ENCODE measurements around the gene GALC.
A peak's percentile ranks its signal among the peaks of the same experiment; 100 is the strongest.

Gene GALC

DNA sequence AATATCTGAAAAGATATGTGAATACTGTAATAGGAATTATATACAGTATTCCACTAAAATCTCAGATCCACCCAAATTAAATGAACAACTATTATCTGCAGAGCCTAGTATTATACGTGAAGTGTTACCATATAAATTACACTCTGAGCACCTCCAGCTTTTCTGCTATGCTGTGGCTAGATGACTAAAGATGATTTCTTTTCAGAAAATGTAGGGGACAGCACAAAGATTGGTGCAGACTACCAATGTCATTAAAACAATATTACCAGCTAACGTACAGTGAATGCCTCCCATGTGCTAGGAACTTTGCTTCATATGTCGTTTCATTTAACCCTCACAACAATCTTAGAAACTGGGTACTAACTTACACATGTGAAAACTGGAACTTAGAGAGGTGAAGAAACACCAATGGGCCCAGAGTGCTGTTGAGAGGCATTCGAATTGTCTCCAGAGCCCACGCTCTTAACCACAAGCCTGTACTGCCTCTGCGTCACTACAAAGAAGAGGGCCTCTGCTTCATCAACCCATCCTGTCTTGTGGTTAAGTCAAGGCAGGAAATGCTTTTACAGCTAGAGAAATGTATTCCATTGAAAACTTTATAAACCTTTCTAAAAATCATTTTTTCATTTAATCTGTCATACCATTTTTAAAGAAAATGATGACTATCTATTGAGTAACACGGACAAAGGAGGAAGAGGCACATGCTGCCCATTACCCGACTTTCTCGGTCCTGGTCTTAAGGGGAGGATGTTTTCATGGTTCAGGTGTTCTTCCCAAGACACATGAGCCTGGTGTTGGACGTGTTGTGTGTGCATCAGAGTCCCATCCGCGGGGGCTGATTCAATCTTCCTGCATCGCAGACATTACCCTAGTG is 13.2 kb upstream of the GALC start:
- peak in 1 of 2 donors; percentile 51 for DNase-seq (ENCODE audit: low read depth in 2 of 2)

DNA sequence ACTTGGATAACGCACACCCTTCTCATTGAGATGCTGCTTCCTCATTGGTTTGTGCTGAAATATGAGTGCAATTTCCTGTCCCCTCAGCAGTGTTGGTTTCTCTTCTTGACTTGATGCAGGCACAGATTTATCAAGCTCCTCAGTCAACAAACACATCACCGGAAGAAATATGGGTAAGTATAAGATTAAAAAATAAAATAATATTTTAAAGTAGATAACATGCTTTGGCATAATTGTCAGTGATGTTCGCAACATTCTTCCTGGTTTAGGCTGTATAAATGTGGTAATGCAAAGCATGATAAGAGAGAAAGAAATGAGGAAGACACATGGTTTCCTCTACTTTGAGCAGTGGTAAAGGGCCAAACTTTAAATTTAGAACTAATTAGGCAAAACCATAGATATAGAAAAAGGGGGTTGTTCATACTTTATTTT is 12.1 kb upstream of the GALC start, which contains the start of gene GPR65:
GPR65 (plus strand) TSS at position 86 of the 432 bp plus-strand sequence. CDS start 5,713 bp downstream, outside the sequence.
- peak in 1 of 2 donors; percentile 18 for DNase-seq (ENCODE audit: low read depth in 2 of 2)

DNA sequence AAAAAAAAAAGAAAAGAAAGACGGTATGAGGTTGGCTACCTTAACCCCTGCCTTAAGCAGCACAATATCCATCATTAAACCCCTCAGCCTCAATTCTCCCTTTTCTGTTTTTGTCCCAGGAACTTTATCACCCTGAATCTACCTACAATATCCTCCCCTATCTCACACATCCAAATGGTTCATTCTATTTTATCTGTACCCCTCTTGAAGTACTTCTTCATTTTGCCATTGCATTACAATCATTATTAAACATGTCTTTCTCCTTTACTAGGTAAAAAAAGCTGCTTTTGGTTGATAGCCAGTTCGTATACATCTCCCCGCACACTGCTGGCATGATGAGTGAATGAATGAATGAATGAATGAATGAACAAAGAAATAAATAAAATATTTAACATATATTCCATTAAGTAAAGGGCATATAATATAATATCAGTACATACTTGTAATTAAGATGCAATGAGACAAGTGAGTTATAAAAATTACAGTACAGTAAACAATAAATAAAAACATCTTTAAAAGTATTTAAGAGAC is 11.6 kb upstream of the GALC start:
- no peak for DNase-seq (ENCODE audit: low read depth in 2 of 2)

DNA sequence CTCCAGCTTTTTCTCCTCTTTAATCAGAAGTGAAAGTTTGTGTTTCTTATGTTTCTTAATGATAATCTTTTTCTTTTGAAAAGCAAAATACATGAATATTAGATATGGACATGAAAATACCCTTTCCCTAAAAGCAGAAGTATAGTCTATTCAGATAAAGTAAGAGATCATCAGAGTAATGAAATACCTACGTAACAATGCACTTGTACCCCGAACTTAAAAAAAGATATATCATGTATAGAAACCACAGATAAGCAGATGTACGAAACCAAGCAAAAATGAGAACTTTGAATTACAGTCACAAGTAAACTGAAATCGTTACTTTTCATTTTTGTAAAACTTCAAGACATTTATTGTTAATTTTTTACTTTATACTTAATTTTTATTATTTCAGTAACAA is 10.4 kb upstream of the GALC start:
- no peak for DNase-seq (ENCODE audit: low read depth in 2 of 2)

DNA sequence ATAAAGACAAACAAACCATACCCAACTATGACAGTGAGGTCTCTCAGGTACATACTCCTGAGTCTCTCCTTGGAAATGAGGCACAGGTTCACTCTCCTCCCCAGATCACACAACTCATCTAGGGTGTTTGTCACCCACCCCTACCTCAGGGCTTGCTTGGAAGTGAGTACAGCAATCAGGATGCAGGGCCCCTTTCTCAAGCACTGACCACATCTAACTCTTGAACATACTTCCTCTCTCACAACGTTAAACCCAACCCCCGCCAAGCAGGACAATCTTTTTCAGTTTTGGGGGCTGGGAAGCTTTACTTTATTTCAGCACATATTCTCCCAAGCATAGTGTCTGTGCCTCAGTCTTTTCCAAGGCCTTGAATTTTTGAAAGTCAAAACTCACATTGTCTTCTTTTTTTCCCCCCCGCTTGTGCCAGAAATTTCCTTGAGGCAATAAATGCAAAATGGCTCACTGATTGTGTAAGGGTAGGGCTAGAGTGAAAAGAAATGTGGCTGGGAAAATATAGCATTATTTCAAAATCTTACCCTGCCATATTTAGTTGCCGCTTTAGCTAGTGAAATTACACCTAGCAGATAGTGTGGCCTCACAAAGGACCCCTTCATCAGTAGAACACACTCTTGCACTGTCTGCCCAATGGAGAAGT is 9.6 kb upstream of the GALC start:
- DNase-seq (ENCODE audit: low read depth in 2 of 2): no peak

DNA sequence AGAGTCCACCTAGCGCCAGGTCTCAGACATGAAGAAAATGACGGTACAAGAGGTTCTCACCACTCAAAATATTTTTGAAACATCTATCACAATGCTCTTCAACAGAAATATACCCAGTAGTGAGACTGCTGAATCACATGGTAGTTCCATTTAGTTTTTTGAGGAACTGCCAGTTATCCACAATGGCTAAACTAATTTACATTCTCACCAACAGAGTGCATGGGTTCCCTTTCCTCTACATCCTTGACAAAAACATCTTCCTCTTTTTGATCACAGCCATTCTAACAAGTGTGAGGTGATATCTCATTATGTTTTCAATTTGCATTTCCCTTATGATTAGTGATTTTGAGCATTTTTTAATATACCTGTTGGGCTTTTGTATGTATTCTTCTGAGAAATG is 6.3 kb upstream of the GALC start:
- DNase-seq (ENCODE audit: low read depth in 2 of 2): no peak

DNA sequence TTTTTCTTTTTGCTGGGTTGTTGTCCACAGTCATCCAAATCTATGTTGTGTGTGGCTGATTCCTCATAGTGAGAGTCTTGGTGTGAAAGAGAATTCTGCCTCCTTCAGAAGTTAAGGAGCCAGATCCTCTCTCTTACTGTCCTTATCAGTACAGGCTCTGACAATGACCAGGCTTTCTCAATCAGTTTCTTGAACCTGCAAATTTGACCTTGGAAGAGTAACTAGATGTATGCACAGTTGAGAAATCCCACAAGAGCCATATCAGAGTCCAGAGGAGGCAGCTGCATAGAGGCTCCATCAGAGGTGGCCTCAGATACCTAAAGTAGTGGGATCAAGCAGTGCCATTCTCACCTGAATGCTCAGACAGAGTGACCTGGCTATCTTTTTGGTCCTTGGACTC is 5.5 kb upstream of the GALC start:
- no peak for DNase-seq (ENCODE audit: low read depth in 2 of 2)

DNA sequence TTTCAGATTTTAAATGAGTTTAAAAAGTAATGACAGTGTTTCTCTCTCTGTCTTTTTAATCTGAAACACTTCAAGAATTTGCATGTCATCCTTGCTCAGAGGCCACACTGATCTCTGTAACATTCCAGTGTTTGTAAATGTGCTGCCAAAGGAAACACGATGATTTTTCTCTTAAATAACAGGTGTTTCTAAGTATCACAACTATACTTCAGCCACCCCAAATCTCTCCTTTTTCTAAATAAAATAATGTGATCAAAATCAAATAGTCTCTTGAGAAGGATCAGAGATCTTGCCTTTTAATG is 3.3 kb upstream of the GALC start:
- DNase-seq (ENCODE audit: low read depth in 2 of 2): no peak

DNA sequence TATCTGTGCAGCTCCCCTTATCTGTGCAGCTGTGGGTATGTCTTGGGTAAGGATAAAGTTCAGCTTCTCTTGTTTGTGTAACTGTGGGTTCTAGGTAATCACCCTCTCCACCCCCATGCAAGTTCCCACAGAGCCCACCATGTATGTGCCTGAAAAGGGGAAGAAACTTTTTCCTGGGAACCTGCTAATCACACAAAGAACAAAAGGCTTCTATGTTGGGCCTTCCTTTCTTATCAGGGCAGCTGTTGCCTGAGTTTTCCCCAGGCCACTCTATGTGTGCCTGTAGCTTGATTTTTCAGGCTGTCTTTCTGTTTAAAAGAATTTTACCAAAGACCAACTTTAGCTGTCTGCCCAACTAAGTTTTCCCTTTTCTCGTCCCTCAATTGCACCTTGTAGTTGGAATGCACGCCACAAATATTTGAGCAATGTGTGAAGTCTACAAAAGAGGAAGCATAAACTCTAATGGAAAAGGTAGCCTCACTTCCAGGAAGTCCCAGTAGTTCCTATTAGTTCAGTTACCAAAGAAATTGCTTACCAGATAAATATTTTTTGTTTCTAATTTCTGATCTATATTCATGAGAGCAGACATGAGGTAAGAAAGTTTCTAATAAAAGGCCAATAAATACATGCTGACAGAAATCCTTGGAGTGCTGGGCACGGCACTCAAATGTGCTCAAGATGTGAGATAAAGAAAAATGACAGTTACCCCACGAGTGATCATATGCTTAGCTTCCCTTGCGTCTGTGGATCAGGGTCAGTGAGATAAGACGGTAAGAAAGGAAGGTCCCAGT is 2.7 kb upstream of the GALC start:
- DNase-seq (ENCODE audit: low read depth in 2 of 2): no peak

DNA sequence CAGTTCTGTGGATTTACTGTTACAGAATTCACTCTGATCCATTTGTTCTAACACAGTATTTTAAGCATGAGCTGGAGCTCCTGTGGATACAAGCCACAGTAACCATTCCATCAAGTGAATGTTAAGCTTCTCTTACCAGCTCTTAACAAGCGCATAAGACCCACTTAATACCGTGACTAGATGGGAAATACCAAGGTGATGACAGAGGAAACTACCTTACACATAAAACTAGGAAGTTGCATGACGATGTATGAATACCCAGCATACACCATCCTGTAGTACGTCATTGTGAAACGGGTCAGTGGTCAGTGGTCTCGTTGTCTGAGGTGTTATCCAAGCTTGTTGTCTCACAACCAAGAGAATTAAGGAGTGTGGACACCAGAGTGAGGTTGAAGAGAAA is 2.0 kb upstream of the GALC start:
- DNase-seq (ENCODE audit: low read depth in 2 of 2): no peak

DNA sequence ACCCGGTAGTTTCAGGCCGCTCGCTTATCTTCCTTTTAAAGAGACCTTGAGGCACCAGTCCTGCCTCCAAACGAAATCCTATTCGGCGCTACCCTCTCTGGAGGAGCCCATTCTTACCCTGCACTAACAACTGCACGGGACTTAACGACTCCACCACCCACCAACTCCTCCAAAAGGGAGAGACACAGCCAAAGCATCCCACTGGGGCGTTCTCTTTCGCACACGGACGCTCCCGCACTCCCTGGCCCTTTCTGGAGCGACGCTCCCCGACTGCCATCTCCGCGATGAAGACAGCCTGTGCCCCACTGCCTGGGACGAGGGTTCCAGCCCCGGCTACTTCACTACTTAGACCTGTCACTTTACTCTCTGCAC is 650 bp downstream of the GALC start:
- DNase-seq (ENCODE audit: low read depth in 2 of 2): no peak

DNA sequence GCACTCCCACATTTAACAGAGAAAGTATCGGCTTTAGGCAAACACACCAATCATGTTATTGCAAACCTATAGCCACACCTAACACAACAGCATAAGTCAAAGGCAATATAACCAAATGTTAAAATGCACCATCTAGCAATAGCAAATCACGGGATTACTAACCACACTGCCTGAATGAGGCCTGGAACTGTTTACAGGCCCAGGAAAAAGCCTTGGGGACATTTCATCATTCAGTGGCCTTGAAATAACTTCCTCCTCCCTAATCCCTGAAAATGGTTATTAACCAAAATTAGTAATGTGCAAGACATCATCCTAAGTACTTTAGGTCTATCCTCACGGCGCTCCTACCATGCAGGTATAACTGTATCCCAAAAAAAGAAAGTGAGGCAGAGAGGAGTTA is 2.3 kb downstream of the GALC start:
- DNase-seq (ENCODE audit: low read depth in 2 of 2): no peak

DNA sequence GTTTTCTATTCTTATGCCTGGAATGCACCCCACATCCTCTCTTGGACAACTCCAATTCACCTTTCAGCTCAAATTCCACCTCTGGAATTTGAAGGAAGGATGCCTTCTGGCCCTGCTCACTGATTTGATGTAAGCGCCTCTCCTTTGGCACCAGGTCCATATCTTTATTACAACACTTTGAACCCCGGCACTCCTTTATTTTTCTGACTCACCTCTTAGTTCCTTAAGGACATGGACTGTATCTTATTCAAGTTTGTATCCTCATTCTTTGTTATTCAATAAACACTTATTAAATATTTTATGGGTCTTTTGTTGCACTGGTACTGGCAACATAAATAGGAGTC is 3.1 kb downstream of the GALC start:
- no peak for DNase-seq (ENCODE audit: low read depth in 2 of 2)

DNA sequence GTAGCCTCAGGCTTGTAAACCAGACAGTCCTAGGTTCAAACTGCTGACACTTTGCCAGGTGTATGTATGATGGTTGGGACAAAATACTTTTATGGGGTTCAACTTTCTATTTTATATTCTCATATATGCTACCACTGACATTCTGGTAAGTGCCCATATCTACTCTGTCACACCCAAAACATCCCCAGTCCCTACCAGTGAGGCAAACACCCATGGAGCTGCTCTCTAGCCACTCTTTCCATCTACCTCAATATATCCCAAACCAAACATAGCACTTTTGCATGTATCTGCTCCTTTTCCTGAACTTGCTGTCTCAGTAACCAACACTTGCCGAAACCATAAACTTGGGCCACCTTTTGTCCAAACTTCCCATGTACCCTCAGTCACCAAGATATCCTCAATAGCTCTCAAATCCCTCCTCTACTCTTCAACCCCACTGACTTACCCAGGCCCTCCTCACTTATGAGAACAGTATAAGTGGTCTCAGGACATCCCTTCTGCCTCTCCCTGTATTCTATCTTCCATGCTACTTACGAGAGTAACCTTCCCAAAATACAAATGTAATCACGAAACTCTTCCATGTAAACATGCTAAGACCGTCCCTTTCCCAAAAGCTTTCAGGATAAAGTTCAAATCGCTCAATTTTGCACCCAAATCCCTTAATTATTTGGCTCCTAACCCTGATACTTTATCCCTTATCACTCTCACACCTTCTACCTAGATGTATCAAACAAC is 3.6 kb downstream of the GALC start:
- DNase-seq (ENCODE audit: low read depth in 2 of 2): no peak

DNA sequence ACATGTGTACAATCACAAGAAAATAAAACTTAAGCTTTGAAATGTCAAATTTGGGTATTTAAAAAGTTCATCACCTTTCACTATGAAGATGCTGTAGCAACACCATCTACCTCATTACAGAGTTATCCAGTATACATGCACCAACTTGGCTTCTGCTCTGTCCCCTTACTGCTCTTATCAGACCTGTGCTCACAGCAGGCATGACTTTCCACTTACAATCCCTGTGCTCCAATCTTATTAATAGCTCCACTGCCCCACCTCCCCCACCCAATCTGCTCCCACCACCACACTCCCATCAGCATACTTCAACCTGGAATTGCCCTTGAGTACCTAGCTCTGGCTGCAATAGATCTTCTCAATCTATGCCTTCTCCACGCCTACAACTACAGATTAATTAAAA is 13.3 kb downstream of the GALC start:
- DNase-seq (ENCODE audit: low read depth in 2 of 2): no peak

DNA sequence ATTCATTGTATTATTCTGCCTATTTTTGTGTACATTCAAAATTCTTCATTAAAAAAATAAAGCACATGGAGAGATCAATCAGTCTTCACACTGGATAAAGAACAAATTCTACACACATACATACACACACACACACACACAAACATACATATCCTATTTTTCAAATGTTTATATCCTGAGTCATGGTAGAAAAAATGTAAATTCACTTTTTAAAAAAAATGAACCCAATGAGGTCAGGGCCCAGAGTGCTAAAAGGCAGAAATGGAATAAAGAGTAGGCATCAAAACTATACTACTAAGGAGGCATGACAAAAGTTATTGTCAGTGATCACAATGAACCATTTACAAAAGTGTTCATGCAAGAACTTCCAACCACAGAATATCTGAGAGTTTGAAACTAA is 17.3 kb downstream of the GALC start:
- no peak for DNase-seq (ENCODE audit: low read depth in 2 of 2)

DNA sequence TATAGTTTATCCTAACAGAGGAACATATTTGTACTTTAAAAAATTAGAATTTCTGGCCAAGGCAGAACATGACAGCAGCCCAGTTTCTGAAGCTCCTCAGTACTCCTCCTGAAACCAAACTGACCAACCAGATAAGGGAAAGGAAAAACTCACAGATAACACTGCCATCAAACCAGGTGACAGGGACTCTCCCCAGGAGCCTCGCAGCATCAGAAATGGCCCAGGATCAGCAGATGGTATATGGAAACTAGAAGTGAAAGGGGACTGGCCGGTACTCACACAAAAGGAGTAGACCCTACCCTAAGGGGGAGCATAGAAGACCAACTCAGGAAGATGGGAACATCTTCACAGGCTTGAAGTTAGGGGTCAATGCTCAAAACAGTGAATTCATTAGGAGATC is 22.0 kb downstream of the GALC start:
- no peak for DNase-seq (ENCODE audit: low read depth in 2 of 2)

DNA sequence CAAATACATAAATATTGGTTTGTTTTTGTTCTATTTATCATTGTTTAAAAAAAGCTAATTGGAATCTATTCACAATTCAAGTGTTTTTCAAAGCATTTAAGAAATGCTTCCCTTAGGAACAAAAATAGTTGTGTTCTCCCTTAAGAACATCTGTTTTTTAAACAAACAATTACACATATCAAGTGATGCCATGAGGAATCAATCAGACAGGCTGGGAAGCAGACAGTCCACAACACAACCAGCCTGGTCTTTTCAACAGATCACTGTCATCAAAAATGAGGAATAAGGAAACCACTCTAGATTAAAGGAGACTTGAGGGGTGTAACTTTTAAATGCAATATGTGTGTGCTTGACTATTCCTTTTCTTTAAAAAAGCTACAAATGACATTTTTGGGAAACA is 25.5 kb downstream of the GALC start:
- no peak for DNase-seq (ENCODE audit: low read depth in 2 of 2)

DNA sequence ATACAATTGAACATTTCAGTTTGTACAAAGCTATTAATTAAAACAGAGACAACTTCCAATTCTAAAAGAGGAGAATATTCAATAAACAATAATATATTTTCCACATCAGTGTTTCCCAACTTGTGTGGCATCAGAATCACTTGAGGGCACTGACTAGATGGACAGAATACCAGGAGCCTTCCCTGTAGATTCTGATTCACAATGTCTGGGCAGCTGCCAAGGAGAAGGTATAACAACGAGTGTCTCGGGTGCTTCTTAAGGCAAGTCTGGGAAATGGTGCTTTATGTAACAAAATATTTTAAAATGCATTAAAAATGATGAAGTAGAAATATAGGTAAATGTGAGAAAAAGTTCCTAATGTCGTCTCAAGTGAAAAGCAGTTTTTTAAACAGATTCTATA is 26.2 kb downstream of the GALC start:
- no peak for DNase-seq (ENCODE audit: low read depth in 2 of 2)

DNA sequence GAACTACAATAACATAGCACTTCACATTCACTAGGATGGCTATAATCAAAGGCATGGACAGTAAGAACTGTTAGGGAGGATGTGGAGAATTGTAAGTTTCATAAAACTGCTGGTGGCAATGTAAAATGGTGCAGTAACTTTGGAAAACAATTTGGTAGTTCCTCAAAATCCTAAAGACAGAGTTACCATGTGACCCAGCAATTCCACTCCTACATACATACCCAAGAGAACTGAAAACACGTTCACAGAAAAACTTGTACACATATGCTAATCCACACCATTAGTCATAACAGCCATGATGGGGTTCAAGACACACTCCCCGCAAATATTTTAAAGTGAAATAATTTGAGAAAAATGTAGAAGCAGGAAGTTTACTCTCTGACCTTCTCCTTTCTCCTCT is 31.7 kb downstream of the GALC start:
- DNase-seq (ENCODE audit: low read depth in 2 of 2): no peak

DNA sequence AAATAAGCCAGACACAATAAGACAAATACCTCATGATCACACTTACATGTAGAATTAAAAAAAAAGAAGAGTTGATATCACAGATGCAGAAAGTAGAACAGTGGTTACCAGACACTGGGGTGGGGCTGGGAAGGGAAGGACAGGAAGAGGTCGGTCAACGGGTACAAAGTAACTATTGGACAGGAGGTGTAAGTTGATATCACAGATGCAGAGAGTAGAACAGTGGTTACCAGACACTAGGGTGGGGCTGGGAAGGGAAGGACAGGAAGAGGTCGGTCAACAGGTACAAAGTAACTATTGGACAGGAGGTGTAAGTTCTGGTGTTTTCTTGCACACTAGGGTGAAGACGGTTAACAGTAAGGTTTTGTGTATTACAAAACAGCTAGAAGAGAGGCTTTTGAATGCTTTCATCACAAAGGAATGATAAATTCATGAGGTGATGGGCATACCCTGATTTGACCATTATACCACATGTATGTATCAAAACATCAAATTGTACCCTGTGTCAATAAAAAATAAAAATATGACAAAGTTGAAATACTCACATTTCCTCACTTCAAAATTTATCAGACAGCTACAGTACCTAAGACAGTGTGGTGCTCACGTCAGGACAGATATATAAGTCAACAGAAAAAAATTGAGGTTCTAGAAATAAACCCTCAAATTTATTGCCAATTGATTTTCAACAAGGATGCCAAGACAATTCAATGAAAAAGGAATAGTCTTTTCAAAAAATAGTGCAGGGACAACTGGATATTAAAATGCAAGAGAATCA is 32.8 kb downstream of the GALC start:
- no peak for DNase-seq (ENCODE audit: low read depth in 2 of 2)

Measured in stimulated activated CD4-positive, alpha-beta T cell treated with anti-CD3 and anti-CD28 coated beads, Interleukin-1b, Interleukin-23, amount 100 ng/mL, for 4 hours (primary cell).